Measurements from ENCODE around the gene SDC4.

SDC4 gene

DNA sequence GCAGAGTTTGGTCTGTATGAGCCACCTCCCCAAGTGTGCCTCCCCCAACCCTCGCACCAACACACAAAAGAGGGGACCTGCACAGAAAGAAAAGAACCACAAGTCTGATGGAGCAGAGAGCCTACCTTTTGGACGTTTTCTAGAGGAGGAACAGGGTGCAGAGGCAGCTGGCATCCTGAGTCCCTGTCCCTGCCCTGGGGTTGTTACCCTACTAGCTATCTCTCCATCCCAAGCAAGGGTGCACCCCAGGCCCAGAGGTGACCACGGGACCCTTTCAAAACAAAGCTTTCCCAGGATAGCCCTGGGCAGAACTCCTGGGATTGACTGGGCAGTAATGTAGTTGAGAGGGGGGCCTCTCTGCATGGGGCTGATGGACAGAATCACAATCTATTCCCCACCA, 30.4 kb downstream of the SDC4 start:
- DNase-seq, result no peak

DNA sequence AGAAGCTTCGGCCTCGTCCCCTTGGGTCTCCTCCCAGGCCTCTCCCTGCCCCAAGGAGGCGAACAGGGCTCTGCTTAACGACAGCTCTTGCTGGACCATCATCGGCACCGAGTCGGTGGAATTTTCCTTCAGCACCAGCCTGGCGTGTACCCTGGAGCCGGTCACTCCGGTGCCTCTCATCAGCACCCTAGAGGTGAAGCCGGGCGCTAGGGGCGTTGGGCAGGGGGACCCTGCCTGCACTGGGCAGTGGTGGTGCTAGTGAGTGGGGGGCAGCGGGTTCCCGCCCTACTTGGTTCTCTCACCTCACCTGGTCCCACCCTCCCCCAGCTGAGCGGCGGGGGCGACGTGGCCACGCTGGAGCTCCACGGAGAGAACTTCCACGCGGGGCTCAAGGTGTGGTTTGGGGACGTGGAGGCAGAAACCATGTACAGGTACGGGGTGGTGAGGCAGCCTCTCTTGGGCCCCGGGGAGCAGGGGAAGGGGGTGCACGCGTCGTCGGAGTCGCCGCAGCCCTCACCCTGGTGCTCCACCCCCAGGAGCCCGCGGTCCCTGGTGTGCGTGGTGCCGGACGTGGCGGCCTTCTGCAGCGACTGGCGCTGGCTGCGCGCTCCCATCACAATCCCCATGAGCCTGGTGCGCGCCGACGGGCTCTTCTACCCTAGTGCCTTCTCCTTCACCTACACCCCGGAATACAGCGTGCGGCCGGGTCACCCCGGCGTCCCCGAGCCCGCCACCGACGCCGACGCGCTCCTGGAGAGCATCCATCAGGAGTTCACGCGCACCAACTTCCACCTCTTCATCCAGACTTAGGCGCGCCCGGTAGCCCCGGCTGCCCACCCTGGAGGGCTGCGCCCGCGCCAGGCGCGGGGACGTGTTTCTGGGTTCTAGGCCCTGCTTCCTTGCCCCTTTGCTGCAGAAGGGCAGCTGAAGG, 31.8 kb downstream of the SDC4 start:
- no peak for DNase-seq

DNA sequence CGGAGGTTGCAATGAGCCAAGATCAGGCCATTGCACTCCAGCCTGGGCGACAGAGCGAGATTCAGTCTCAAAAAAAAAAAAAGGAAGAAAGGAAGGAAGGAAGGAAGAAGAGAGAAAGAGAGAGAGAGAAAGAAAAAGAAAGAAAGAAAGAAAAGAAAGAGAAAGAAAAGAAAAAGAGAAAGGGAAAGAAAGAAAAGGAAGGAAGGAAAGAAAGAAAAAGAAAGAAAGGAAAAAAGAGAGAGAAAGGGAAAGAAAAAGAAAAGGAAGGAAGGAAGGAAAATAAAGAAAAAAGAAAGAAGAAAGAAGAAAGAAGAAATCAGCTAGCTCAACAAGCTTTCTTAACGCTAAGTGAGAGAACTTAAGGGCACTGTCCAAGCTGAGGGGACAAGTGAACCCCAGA, 32.6 kb downstream of the SDC4 start:
- no peak for DNase-seq

DNA sequence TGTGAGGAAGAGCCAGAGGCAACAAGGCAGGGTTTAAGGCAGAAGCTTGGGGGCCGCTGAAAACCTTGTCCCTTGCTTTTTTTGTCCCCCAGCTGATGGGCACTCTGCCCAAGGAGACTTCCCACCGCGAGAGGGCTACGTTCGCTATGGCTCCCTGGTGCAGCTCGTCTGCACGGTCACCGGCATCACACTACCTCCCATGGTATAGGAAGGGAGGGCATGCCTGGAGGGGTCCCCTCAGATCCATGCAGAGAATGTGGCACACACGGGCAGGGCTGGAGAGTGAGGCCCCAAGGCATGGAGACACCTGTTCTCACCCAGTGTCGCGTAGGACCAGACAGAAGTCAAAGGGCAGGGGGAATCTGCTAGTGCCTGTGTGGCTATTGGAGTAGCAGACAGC, 34.3 kb downstream of the SDC4 start:
- no peak for DNase-seq

DNA sequence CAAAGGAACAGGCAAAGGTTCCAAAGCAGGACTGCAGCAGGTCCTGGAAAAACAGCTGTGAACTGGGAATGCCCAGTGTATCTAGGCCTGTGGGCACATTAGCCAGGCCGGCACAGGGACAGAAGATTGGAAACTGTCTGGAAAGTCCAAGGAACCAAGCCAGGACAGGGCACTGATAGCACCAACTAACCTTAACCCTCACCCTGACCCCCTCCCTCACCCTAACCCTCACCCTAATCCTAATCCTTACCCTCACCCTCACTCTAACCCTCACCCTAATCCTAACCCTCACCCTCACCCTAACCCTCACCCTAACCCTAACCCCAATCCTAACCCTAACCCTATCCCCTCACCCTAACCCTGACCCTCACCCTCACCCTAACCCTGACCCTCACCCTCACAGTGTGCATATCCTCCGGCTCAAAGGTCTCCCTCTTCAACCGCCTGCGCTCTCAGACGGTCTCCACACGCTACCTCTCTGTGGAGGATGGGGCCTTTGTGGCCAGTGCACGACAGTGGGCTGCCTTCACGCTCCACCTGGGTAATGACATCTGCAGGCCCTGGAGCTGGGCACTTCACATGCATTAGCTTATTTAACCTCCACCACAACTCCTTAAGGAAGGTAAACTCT, 35.0 kb downstream of the SDC4 start:
- no peak for DNase-seq

- no peak for DNase-seq
Measured at GRCh38 chr20:45312241-45312640, 36.0 kb downstream of the SDC4 start.

GRCh38 chr20:45311589-45312211, 36.5 kb downstream of the SDC4 start:
- DNase-seq, result peak; percentile 26 to 87

DNA sequence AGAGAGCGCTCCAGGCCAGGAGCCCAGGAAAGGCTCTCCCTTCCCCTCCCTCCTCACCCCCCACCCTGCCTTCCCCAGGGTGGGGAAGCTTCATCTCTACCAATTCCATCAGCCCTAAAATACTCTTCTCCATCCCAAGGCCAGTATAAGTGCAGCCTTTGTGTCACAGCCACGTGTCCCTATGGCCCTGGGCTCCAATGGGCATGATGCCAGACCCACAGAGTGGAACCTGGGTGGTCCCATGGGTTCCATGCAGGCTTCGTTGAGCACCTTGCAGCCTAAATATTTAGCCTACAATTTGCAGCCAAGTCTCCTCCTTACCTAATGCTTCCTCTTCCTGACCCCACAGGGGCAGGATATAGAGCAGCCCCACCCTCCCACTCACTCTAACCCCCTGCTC, 39.1 kb downstream of the SDC4 start:
- no peak for DNase-seq

DNA sequence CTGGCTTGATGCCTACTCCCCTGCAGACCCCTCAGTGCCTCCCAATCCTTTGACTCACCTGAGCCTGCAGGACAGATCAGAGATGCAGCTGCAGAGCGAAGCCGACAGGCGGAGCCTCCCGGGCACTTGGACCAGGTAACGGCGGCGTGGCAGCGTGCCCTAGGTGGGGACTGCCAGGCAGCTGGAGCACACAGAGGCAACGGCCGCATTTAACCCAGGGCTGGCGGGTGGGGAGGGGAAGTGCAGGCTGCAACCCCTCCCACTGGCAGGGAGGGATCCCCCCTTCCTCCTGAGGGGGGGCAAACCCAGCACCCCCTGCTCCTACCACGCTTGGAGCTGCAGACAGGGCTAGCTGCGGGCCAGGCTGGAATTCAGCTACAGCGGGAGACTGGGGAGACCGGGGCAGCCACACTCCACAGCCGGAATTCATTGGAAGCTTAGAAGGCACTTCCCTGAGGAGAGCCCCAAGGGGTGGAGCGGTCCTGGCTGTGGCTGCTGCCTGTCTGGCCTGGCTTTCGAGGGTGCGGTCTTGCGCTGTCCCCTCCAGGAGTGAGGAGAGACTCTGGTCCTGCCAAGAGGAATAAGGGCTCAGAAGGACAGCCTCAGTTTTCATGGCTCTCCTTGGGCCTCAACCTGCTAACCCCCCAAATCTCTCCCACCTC, 40.0 kb downstream of the SDC4 start, which contains the start of gene MATN4:
MATN4 (minus strand) TSS at position 183 of the 662 bp plus-strand sequence. CDS start 2,717 bp downstream, outside the sequence.
- peak; percentile 24 to 78 for DNase-seq

GRCh38 chr20:45307076-45307640, 41.1 kb downstream of the SDC4 start:
- no peak for DNase-seq

DNA sequence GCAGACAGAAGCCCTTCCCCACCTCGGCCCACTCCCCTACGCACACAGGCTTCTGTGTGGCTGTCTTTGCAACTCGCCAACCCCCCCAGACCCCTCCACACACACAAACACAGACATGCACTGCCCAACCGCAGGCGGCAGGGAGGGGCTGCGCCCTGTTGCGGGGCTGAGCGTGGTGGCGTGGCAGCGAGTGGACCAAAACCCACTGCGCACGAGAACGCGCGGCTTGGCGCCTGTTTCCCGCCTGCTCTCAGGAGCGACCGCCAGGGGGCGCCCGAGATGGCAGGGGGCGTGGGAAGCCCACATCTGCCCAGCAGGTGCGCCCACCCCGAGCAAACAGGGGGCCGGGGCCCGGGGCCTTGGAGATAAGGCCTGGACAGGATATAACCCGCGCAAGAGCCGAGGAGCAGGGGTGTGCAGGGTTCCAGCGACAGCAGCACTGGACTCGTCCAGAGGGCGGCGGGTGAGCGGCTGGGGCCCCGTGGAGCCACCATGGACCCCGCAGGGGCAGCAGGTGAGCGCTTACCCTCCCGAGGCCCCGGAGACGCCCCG, 41.7 kb downstream of the SDC4 start, which contains the start of gene RBPJL:
RBPJL (plus strand) TSS at position 410 of the 552 bp plus-strand sequence; CDS start at position 493, 83 bp downstream.
- no peak for DNase-seq

DNA sequence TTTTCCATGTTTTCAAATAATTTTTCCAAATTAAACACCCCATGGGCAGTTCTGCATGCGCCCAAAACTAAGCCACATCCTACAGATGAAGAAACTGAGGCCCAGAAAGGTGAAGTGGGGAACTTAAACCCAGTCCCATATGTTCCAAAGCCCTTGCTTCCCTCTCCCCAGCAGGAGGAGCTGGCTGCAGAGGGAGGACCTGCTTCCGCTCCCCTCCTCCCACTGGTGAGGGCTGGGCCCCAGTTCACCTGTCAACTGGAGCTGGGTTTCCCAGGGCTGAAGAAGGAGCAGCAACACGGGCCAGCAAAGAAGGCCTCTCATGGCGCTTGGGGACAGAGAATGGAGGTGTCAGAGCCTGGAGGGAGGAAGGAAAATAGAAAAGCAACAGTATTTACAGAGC, 43.0 kb downstream of the SDC4 start:
- peak in 1 of 2 experiments; percentile 33 for DNase-seq

- no peak for DNase-seq
Measured at GRCh38 chr20:45304464-45304999, 43.7 kb downstream of the SDC4 start.

DNA sequence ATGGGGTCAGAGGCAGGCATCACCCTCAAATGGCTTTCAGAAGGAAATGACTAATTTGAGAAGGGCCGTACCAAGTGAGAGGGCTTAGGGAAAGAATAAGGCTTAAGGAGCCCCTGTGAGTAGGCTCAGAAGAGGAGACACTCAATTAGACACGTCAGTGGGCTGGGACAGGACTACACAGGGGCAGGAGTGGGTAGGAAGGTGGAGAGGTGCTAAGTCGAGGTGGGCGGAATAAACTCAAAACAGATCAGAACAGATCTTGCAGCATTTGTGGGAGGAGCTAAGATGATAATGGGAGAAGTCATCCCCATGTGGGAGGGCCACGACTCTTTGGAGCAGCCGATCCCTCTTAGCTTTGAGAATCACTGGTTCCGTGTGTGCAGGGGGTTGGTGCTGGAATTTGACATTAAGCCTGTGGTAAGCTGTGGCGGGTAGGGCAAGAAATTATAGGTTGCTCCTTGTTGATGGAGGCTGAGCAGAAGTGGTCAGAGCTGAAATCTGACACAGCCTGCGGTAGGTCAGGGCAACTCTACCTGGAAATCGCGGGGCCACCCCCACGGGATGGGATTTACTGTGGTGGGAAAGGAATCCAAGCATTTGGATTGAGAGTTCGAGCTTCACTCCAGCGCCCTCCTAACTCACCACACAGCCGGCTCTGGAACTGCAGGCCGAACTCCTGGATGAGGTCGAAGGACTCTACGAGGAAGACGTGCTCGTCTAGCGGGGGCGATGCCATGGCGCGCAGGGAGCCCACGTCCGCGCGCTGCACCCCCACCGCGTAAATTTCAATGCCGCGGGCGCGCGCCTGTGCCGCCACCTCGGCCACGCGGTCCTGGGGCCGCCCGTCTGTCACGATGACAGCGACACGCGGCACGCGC, 44.4 kb downstream of the SDC4 start:
- DNase-seq, result no peak

DNA sequence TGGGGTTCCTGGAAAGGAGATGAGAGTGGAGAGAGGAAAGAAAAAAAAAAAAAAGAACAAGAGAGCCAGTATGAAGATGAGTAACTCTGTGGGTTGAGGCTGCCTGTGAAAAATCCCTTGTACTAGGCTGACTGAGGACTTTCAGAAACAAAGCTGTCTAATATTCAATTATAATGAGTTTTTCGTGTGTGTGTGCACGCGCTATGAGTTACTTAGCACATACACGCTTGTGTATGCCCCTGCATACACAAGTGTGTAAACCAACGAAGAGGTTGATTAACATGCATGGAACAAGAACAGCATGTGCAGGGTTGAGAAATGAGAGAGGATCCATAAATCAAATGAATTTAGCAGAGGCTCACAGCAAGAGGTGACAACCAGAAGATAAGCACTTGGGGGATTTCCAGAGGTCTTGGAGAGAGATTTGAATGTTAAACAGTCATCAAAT, 46.4 kb downstream of the SDC4 start:
- DNase-seq, result no peak

- DNase-seq, result peak; percentile 6 to 62
Measured at GRCh38 chr20:45300961-45301360, 47.3 kb downstream of the SDC4 start.

- no peak for DNase-seq
Measured at GRCh38 chr20:45299786-45300185, 48.4 kb downstream of the SDC4 start.

DNA sequence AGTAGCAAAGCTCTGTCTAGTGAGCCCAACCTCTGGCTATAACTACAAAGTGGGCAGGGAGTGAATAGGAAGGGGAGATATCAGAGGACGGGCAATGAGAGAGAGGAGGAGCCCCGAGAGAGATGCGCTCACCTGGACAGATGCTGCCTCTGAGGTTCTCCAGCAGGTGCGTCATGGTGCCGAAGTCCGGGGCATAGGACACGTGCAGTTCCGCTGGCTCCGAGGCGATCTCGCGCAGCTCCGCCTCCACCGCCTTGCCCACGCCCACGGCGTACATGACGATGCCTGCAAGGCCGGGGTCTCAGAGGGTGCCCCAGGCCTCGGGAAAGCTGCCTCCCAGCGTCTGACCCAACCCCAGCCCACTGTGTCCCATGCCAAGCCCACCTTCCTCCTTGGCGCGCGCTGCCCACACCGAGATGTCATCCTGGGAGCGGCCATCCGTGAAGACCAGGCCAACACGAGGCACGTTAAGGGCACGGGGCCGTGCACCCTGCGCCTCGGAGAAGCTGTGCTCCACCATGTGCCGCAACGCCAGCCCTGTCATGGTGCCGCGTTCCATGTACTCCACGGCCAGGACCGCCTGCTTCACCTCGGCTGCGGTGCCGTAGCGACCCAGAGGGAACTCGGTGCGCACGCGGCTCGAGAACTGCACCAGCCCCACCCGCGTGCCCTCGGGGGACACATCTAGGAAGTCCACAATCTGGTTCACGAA, 50.3 kb downstream of the SDC4 start:
- DNase-seq, result no peak

DNA sequence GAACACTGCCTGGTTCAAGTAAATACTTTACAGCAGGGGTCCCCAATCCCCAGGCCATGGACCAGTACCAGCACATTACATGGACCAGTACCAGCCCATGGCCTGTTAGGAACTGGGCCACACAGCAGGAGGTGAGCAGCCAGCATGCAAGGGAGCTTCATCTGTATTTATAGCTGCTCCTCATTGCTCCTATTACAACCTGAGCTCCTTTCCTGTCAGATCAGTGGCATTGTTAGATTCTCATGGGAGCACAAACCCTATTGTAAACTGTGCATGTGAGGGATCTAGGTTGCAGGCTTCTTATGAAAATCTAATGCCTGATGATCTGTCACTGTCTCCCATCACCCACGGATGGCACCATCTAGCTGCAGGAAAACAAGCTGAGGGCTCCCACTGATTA, 53.6 kb downstream of the SDC4 start:
- DNase-seq, result no peak

DNA sequence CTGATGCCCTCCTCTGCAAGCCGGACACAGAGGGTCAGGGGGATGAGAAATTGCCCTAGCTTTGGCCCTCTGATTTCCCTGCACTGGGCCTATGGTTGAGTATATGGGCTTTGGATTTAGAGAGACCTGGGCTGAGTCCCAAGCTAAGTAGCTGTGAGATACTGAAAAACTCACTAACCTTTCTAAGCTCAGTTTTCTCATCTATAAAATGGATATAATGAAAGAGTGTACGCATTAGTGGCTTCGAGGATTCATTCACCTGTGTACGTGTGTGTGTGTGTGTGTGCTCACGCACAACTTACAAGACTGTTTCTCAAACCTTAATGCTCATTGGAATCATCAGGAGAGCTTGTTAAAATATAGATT, 54.2 kb downstream of the SDC4 start:
- DNase-seq, result no peak

Measured in NCI-H526 (cell line).